Right lobe of liver (tissue), 6 donors: ENCODE results near the gene TBCK. TPM values are rescaled to one million over a fixed set of nuclear protein-coding genes. Genes with fewer than 3 reads are reported as not detected.

ENCODE experiments used
- ATAC-seq, 4 donors: fragments of 200-7000 bp; cut with Tn5 transposase; one replicate each; pipeline ENCODE4 v1.9.1; 2020; ENCODE audit warnings: mild to moderate bottlenecking in 4 of 4, moderate library complexity in 4 of 4
- DNase-seq, 3 donors: peaks; one replicate each; pipeline ENCODE4 v3.0.0-alpha.2; 2020
- H3K27ac ChIP-seq, 3 donors: fragments of 200-600 bp; one replicate each; pipeline ENCODE4 v1.8.0; 2022
- H3K27me3 ChIP-seq, 2 donors: fragments of 200-600 bp; one replicate each; pipeline ENCODE4 v1.8.0; 2022
- H3K36me3 ChIP-seq, 4 donors: fragments of 200-600 bp; sonication (generic) in 1 of 4; one replicate each; pipeline versions ENCODE4 v1.5.1 to v1.8.0; 2017 to 2022; ENCODE audit warnings: control low read depth in 1 of 4
- H3K4me1 ChIP-seq, 4 donors: fragments of 200-600 bp; sonication (generic) in 1 of 4; one replicate each; pipeline versions ENCODE4 v1.5.1 to v1.8.0; 2017 to 2022; ENCODE audit warnings: control low read depth in 1 of 4
- H3K4me3 ChIP-seq, 3 donors: fragments of 200-600 bp; one replicate each; pipeline ENCODE4 v1.8.0; 2022
- H3K9me3 ChIP-seq, 4 donors: fragments of 200-600 bp; sonication (generic) in 1 of 4; one replicate each; pipeline versions ENCODE4 v1.5.1 to v1.8.0; 2017 to 2022; ENCODE audit warnings: control low read depth in 1 of 4
- CTCF ChIP-seq, 4 donors: fragments of 200-600 bp in 3 of 4; fragments of 450-650 bp in 1 of 4; IDR thresholded peaks; one replicate each; pipeline versions ENCODE4 v1.5.1 to v1.8.0; 2016 to 2022; ENCODE audit warnings: antibody characterized with exemption in 4 of 4, mild to moderate bottlenecking in 2 of 4
- POLR2A ChIP-seq: fragments of 450-650 bp; IDR thresholded peaks from one replicate; pipeline ENCODE4 v1.6.1; 2017; ENCODE audit warnings: antibody characterized with exemption, mild to moderate bottlenecking
- WGBS: methylation state at CpG from one replicate; pipeline ENCODE4 v1.1.6; 2018; ENCODE audit warnings: low coverage, low lambda C conversion rate; ENCODE audit not compliant: insufficient coverage; ENCODE audit errors: missing lambda C conversion rate; 5-methylcytosine and 5-hydroxymethylcytosine counted together
- intact Hi-C, 2 donors: fragments of 100-400 bp; cut with DNase I; formaldehyde crosslinking; loops; one replicate each; pipeline versions ENCODE4 v1.11.2 to v1.14.1; 2022
- total RNA-seq, 6 experiments: library from RNA; depleted of rRNA in 2 of 6; stranded (reverse); fragments of >200 nt in 2 of 6; fragmentation: NEBNext Ultra II Directional in 3 of 6; extraction: Animal tissue kit (Norgen Biotek cat#: 25700) in 3 of 6; gene quantifications; one replicate each; pipeline versions ENCODE4 v1.1.0 to v1.2.4, GENCODE V29; 2016 to 2023
- donor health status: DM: no; HTN: yes; CAD: no.
- donor health status: DM: no; HTN: no; CAD: no.
- donor health status: DM: no; HTN: no; CAD: no.
- donor health status: DM: no; HTN: yes; CAD: no.
- donor health status: DM: no; HTN: yes; CAD: no.

TBCK gene
- total RNA-seq, 6 experiments from 2014 or later, result 15.1 to 20.1 (median 16.8) TPM

- no peak for DNase-seq
- Histone ChIP-seq H3K4me1 (peaks cover 0 to 7% (median 0%) of the 10 kb centered on the region in 4 donors), H3K27me3 (no peaks in the 10 kb centered on the region), H3K9me3 (no peaks in the 10 kb centered on the region), H3K36me3 (no peaks in the 10 kb centered on the region), H3K27ac (no peak overlapping the region), H3K4me3 (no peak overlapping the region)
- no peak for TF ChIP-seq POLR2A
- 77% methylated on average over 1 of the region's 1 CpG for WGBS
- no peak for ATAC-seq
- intact Hi-C loops, result no loop called here
Measured at GRCh38 chr4:106358899-106359298, 42.9 kb upstream of the TBCK start.

- peak; percentile 96 to 100 (median 99) for ATAC-seq
- Histone ChIP-seq H3K4me3 (peak overlapping the region; percentile 15 to 48 (median 44)), H3K27ac (peak overlapping the region in 1 of 3 donors; percentile 3), H3K9me3 (no peaks in the 10 kb centered on the region), H3K4me1 (peaks cover 0 to 7% (median 0%) of the 10 kb centered on the region in 4 donors), H3K36me3 (no peaks in the 10 kb centered on the region), H3K27me3 (no peaks in the 10 kb centered on the region)
- WGBS, result 49% methylated on average over 4 of the region's 4 CpGs
- intact Hi-C loops, result no loop called here
- no peak for TF ChIP-seq CTCF (IDR thresholded peaks at IDR 0.05)
- peak; percentile 47 to 73 (median 57) for DNase-seq
Measured at GRCh38 chr4:106355193-106355592, 39.2 kb upstream of the TBCK start.

GRCh38 chr4:106353786-106354185, 37.8 kb upstream of the TBCK start:
- intact Hi-C loops, result no loop called here
- WGBS, result 100% methylated on average over 1 of the region's 1 CpG
- H3K9me3 ChIP-seq, result no peaks in the 10 kb centered on the region

GRCh38 chr4:106351016-106351415, 35.0 kb upstream of the TBCK start:
- H3K36me3 ChIP-seq, result peaks cover 0 to 11% (median 2%) of the 10 kb centered on the region in 4 donors
- DNase-seq (no peak), ATAC-seq (no peak)
- intact Hi-C loops, result no loop called here
- H3K9me3 ChIP-seq, result no peaks in the 10 kb centered on the region
- H3K4me3 ChIP-seq, result no peak overlapping the region
- no peaks in the 10 kb centered on the region for H3K27me3 ChIP-seq
- no peak for TF ChIP-seq CTCF (IDR thresholded peaks at IDR 0.05)
- no peak for TF ChIP-seq POLR2A
- H3K27ac ChIP-seq, result no peak overlapping the region
- H3K4me1 ChIP-seq, result peaks cover 0 to 7% (median 0%) of the 10 kb centered on the region in 4 donors

More at GRCh38 chr4:106353786-106354185, 37.8 kb upstream of the TBCK start:
- Histone ChIP-seq H3K4me1 (peaks cover 0 to 7% (median 0%) of the 10 kb centered on the region in 4 donors), H3K36me3 (peaks cover 0 to 2% (median 0%) of the 10 kb centered on the region in 4 donors), H3K27me3 (no peaks in the 10 kb centered on the region), H3K27ac (no peak overlapping the region), H3K4me3 (no peak overlapping the region)
- ATAC-seq, result no peak
- DNase-seq, result no peak
- TF ChIP-seq CTCF (IDR thresholded peaks at IDR 0.05) (no peak), POLR2A (no peak)

GRCh38 chr4:106347167-106347566, 31.2 kb upstream of the TBCK start:
- no peak for ATAC-seq

More at GRCh38 chr4:106347167-106347566, 31.2 kb upstream of the TBCK start:
- TF ChIP-seq POLR2A (no peak), CTCF (IDR thresholded peaks at IDR 0.05) (no peak)
- Histone ChIP-seq H3K4me1 (peaks cover 0 to 4% (median 0%) of the 10 kb centered on the region in 4 donors), H3K9me3 (no peaks in the 10 kb centered on the region), H3K4me3 (no peak overlapping the region), H3K27me3 (no peaks in the 10 kb centered on the region), H3K36me3 (peaks cover 0 to 11% (median 2%) of the 10 kb centered on the region in 4 donors), H3K27ac (no peak overlapping the region)
- WGBS, result 73% methylated on average over 1 of the region's 1 CpG
- DNase-seq, result no peak
- intact Hi-C loops, result no loop called here
